ENCODE measurements around the gene PGLYRP1. TPM values are rescaled to one million over a fixed set of nuclear protein-coding genes. Genes with fewer than 3 reads are reported as not detected.

The PGLYRP1 gene
- total RNA-seq, 4 donors from 2014 or later = not detected

GRCh38 chr19:45976178-45976577 is 46.7 kb downstream of the PGLYRP1 start:
- no peak for TF ChIP-seq POLR2A (IDR thresholded peaks at IDR 0.05)
- TF ChIP-seq CTCF (IDR thresholded peaks at IDR 0.05) = no peak
- no peak for TF ChIP-seq POLR2AphosphoS5 (IDR thresholded peaks at IDR 0.05)
- no peak for TF ChIP-seq EP300 (IDR thresholded peaks at IDR 0.05)
- WGBS = 55% methylated on average over 11 of the region's 14 CpGs
- Histone ChIP-seq H3K27ac (no peak overlapping the region), H3K9me3 (no peaks in the 10 kb centered on the region), H3K4me1 (peaks cover 21% of the 10 kb centered on the region), H3K36me3 (no peaks in the 10 kb centered on the region), H3K4me3 (no peak overlapping the region), H3K27me3 (peaks cover 48% of the 10 kb centered on the region)
- no peak for DNase-seq (ENCODE audit: low spot score in 2 of 2)

GRCh38 chr19:45975306-45976070 is 47.4 kb downstream of the PGLYRP1 start:
- WGBS = 65% methylated on average over 11 of the region's 11 CpGs

GRCh38 chr19:45973553-45974338 is 49.1 kb downstream of the PGLYRP1 start, which contains the start of gene NOVA2:
Gene NOVA2, minus strand, starts transcription at chr19:45973865. Its CDS starts 514 bp downstream, at chr19:45973351.
- WGBS = 14% methylated on average over 15 of the region's 58 CpGs
- DNase-seq (ENCODE audit: low spot score in 2 of 2) = no peak
- Histone ChIP-seq H3K27me3 (peaks cover 69% of the 10 kb centered on the region), H3K36me3 (no peaks in the 10 kb centered on the region), H3K9me3 (no peaks in the 10 kb centered on the region), H3K27ac (no peak within 1 kb of the TSS), H3K4me1 (peaks cover 21% of the 10 kb centered on the region), H3K4me3 (peak within 1 kb of the TSS; percentile 37)
- TF ChIP-seq POLR2A (IDR thresholded peaks at IDR 0.05) = no peak
- TF ChIP-seq CTCF (IDR thresholded peaks at IDR 0.05) = no peak
- TF ChIP-seq POLR2AphosphoS5 (IDR thresholded peaks at IDR 0.05) = no peak
- TF ChIP-seq EP300 (IDR thresholded peaks at IDR 0.05) = no peak

More at GRCh38 chr19:45975306-45976070, 47.4 kb downstream of the PGLYRP1 start:
- Histone ChIP-seq H3K27me3 (peaks cover 54% of the 10 kb centered on the region), H3K4me3 (no peak overlapping the region), H3K9me3 (no peaks in the 10 kb centered on the region), H3K4me1 (peaks cover 21% of the 10 kb centered on the region), H3K27ac (no peak overlapping the region), H3K36me3 (no peaks in the 10 kb centered on the region)
- DNase-seq (ENCODE audit: low spot score in 2 of 2) = no peak
- TF ChIP-seq POLR2A (IDR thresholded peaks at IDR 0.05) (no peak), EP300 (IDR thresholded peaks at IDR 0.05) (no peak), CTCF (IDR thresholded peaks at IDR 0.05) (no peak), POLR2AphosphoS5 (IDR thresholded peaks at IDR 0.05) (no peak)

GRCh38 chr19:45972947-45973540 is 49.8 kb downstream of the PGLYRP1 start:
- Histone ChIP-seq H3K27me3 (peaks cover 73% of the 10 kb centered on the region), H3K27ac (no peak overlapping the region), H3K9me3 (no peaks in the 10 kb centered on the region), H3K36me3 (no peaks in the 10 kb centered on the region), H3K4me3 (peak overlapping the region; percentile 37), H3K4me1 (peaks cover 21% of the 10 kb centered on the region)
- no peak for TF ChIP-seq CTCF (IDR thresholded peaks at IDR 0.05)
- TF ChIP-seq POLR2AphosphoS5 (IDR thresholded peaks at IDR 0.05) = no peak
- TF ChIP-seq POLR2A (IDR thresholded peaks at IDR 0.05) = no peak
- TF ChIP-seq EP300 (IDR thresholded peaks at IDR 0.05) = no peak
- no peak for DNase-seq (ENCODE audit: low spot score in 2 of 2)
- WGBS = 0% methylated on average over 5 of the region's 54 CpGs
